HG03575 (cell line): Measurements from ENCODE around the gene C12orf54.
"Not testable (repeated sequence)": the region's sequence is repeated elsewhere in the genome, so short reads cannot be mapped to it uniquely, and the experiment has no call there.

Source experiments
- ATAC-seq: cut with Tn5 transposase; IDR thresholded peaks from one replicate; pipeline ENCODE4 v1.9.1; 2021; ENCODE audit not compliant: unreplicated experiment, insufficient number of reproducible peaks, low FRiP score; ENCODE audit errors: extremely low read depth

C12orf54 gene

DNA sequence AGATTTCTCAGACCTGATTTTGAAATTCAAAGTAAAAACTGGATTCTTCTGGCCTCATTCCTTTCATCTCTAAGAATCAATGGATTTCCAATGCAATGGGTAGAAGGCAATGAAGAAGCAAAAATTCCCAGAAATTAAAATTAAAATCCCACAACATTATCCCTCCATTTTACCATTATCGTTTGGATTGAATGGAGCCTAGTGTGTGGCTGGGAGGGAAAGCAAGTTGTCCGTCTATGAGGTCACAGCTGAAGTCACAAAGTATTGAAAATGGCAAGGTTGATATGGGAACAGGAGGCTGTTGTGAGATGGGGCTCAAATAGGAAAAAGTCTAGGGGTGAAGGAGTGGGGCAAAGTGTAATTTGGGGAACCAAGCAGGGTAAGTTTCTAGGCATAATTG, at the start of gene C12orf54:
TSS of gene C12orf54 (plus strand) at position 301 of the 400 bp plus-strand sequence. CDS start 799 bp downstream, outside the sequence.
- ATAC-seq: no peak

DNA sequence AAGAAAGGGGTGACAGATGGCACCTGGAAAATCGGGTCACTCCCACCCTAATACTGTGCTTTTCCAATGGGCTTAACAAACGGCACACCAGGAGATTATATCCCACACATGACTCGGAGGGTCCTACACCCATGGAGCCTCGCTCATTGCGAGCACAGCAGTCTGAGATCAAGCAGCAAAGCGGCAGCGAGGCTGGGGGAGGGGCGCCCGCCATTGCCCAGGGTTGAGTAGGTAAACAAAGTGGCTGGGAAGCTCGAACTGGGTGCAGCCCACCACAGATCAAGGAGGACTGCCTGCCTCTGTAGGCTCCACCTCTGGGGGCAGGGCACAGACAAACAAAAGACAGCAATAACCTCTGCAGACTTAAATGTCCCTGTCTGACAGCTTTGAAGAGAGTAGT, 48.3 kb upstream of the C12orf54 start:
- ATAC-seq: not testable (repeated sequence)

DNA sequence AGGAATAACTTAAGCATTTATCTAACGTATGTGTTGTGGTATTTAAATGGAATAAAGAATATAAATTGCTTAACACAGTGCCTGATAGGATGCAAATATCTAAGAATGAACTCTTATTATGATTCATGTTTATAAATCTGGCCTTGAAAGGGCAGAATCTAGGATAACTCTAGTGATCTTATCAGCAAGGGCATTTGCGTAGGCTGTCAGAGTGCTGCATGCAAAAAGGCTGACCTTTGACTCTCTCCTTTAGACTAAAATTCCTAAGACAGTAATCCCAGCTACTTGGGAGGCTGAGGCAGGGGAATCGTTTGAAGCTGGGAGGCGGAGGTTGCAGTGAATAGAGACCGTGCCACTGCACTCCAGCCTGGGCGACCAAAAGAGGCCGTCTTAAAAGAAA, 41.2 kb upstream of the C12orf54 start:
- no peak for ATAC-seq

DNA sequence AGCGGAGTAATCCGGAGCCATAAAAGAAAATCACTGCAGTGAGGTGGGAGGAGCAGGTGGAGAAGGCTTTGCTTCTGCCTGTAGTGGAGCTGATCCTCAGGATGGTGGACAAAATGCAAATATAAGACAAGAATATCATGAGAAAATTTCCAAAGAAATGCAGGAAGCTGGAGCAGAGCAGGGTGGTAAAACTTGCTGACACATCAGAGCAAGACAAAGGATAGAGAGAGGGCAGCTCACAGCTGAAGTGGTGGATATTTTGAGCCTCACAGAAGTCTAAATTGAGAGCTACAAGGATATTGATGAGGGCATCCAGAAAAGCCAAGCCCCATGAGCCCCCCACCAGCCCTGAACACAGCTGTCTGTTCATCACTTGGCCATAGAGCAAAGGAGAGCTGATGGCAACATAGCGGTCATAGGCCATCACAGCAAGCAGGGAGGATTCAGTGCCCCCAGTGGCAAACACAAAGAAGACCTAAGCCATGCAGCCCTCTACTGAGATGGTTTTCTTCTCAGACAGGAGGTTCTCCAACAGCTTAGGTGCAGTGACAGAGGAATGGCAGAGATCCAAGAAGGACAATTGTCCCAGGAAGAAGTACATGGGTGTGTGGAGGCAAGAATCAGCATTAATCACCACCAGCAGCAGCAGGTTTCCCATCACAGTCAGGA, 40.0 kb upstream of the C12orf54 start:
- ATAC-seq: no peak

DNA sequence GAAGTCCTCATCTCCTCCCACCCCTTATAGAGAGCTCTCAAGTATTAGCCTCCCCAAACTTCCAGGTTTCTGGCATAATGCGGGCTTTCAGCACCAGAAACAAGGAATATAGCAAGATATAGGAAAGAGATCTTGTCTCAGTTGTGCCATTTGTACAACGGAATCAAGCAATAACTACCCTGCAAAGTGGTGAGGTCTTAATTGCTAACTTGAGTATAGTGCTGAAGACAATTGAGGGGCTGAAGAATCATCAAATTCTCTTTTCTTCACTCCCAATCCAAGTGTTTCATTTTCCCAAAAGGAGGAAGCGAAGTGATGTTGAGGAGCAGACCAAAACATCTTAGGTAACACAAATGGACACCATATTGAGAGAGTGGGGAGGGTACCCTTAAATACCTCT, 36.8 kb upstream of the C12orf54 start:
- ATAC-seq: no peak

DNA sequence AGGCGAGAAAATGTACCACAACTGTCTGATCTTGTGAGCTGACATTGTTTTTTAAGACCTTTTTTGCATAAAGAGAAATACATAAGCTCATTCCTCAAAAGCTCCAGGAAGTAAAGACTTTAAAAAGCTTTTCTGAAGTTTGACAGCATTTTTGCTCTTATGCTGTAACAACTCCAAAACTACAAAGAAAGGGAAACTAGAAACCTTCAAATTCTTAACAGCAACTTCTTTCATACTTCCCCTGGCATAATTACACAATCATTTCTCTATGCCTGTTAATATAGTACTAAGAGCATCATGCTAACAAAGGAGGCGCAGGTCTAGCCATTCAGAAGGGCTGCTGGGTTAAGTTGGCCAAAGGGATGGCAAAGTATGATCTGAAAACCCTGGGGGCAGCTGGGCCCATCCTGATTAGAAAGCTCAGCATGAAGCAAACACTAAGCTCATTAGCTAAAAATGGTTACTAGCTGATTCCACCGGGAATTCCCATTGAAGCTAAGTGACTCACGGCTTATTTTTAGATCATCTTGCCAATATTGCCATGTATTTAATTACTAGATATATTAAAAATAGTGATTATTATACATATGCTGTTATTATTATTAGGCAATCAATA, 36.0 kb upstream of the C12orf54 start:
- ATAC-seq: no peak

DNA sequence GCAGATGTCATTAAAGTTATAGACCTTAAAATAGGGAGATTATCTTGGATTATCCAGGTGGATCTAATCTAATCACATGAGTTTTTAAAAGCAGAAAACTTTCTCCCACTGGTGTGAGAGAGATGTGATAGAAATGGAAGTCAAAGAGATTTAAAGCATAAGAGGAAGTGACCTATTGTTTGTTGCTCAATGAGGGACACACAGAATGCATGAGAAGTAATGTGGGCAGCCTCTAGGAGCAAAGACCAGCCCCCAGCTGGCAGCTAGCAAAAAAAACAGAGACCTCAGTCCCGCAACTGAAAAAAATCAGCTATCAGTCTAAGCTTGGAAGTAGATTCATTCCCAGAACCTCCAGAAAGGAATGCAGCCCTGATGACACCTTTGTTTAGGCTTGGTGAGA, 34.5 kb upstream of the C12orf54 start:
- no peak for ATAC-seq

DNA sequence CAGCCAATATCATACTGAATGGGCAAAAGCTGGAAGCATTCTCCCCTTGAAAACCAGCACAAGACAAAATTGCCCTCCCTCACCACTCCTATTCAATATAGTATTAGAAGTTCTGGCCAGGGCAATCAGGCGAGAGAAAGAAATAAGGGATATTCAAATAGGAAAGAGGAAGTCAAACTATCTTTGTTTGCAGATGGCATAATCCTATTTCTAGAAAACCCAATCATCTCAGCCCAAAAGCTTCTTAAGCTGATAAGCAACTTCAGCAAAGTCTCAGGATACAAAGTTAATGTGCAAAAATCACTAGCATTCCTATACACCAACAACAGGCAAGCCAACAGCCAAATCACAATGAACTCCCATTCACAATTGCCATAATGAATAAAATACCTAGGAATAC, 30.9 kb upstream of the C12orf54 start:
- ATAC-seq: no peak

DNA sequence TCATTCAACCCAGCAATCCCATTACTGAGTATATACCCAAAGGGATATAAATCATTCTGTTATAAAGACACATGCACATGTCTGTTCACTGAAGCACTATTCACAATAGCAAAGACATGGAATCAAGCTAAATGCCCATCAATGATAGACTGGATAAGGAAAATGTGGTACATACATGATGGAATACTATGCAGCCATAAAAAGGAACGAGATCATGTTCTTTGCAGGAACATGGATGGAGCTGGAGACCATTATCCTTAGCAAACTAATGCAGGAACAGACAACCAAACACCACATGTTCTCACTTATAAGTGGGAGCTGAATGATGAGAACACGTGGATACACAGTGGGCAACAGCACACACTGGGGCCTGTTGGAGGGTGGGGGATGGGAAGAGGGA, 29.3 kb upstream of the C12orf54 start:
- ATAC-seq: not testable (repeated sequence)

DNA sequence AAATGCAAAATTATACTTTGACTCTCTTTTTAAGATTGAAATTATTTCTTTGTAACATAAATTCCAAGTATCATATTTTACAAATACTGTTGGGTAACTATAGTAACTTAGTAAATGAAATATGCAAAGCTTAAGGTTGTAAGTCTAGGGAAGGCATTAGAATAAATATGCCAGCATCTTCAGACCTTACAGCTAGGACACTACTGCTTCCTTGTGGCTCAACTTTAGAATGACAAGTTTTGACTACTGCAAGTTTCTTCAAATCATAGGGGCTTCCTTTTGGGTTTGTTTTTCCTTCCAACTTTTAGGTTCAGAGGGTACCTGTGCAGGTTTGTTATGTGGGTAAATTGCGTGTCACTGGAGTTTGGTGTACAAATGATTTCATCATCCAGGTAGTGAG, 27.6 kb upstream of the C12orf54 start:
- ATAC-seq: no peak

DNA sequence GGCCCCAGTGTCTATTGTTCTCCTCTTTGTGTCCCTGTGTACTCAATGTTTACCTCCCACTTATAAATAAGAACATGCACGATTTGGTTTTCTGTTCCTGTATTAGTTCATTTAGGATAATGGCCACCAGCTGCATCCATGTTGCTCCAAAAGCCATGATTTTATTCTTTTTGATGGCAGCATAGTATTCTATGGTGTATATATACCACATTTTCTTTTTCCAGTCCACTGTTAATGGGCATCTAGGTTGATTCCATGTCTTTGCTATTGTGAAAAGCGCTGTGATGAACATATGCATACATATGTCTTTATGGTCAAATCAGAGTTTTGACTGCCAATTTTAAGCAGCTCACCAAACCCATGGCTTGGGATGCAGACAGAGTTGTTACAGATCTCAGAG, 27.2 kb upstream of the C12orf54 start:
- no peak for ATAC-seq

DNA sequence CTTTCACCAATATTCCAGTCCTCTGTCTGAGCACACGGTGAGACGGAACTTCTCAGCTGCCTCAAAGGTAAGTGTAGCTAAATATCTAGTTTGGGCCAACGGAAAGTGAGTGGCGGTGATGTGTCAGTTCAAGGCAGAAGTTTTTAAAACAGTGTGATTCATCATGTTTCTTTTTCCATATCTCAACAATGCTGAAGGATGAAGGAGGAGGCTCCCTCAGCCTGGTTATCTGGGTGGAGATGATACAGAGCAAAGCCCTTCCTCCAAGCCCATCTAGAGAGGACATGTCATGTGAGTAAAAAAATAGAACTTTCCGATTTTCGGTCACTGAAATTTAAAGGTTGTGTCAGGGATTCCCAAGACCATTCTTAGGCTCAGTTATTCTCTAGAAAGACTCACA, 23.0 kb upstream of the C12orf54 start:
- ATAC-seq: no peak

DNA sequence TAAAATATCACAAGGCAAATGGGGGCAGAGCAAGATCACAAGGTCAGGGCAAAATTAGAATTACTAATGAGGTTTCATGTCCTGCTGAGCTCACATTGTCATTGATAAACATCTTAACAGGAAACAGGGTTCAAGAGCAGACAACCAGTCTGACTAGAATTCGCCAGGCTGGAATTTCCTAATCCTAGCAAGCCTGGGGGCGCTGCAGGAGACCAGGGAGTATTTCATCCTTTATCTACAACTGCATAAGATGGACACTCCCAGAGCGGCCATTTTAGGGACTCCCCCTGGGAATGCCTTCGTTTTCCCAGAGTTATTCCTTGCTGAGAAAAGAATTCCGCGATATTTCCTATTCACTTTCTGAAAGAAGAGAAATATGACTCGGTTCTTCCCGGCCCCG, 13.3 kb upstream of the C12orf54 start:
- not testable (repeated sequence) for ATAC-seq

DNA sequence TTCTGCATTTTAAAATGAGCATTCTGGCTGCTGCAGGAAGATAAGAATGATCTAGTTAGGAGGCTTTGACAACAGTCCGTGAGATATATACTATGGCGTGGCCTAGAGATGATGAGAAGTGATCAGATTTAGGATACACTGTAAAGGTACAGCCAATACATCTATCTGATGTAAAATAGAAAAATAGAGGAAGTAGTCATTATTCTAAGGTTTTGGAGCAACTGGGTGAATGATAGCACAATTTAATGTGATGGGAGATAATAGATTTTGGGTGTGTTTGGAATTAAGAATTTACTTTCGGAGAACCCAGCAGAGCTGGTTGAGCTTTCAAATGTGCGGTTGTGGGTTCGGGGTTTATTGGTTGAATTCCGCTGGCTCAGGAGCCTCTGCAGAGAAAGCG, 10.0 kb upstream of the C12orf54 start, which contains the start of gene ANP32D:
TSS of gene ANP32D (plus strand) at position 301 of the 400 bp plus-strand sequence. CDS start 106 bp downstream, outside the sequence.
- no peak for ATAC-seq

DNA sequence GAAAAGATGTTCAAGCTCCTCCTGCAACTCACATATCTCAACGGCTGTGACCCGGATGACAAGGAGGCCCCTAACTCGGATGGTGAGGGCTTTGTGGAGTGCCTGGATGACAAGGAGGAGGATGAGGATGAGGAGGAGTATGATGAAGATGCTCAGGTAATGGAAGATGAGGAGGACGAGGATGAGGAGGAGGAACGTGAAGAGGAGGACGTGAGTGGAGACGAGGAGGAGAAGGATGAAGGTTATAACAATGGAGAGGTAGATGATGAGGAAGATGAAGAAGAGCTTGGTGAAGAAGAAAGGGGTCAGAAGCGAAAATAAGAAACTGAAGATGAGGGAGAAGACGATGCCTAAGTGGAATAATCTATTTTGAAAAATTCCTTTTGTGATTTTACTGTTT, 9.2 kb upstream of the C12orf54 start:
- ATAC-seq: no peak

DNA sequence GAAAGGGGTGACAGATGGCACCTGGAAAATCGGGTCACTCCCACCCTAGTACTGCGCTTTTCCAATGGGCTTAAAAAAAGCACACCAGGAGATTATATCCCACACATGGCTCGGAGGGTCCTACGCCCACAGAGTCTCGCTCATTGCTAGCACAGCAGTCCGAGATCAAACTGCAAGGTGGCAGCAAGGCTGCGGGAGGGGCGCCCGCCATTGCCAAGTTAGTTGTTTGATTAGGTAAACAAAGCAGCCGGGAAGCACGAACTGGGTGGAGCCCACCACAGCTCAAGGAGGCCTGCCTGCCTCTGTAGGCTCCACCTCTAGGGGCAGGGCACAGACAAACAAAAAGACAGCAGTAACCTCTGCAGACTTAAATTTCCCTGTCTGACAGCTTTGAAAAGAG, 7.8 kb upstream of the C12orf54 start:
- ATAC-seq: not testable (repeated sequence)

DNA sequence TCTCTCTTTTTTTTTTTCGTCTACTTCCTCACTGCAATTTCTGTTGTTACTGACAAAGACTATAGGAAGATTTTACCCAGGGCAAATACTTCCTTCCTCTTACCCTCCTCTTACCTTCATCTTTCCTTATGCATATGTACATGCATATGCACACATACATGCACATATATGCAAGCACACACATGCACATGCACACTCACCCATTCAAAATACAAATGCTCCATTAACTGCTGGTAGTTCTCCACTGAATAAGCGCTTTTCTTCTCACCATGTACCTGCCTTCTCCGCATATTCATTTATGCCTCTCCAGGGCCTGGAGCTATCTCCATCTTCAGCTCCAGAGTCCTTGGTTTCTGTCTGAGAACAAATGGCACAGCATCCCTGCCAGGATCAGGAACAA, 632 bp downstream of the C12orf54 start:
- ATAC-seq: no peak

DNA sequence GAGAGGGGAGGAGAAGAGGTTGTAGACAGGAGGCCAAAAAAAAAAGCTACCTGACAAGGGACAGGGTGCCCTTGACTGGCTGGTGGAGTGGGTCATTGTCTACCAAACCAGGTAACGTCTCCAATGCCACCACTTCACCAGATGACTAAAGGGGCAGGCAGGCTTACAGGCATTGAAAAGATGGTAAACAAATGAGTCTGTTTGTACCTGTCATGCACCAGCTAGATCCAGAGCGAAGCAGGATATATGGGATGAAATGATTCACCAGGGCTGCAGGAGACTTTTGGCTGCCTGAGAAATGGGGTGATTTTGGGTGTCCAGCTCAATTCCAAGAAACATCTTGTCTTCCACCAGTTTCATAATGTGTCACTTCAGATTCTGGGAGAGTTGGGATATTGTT, 4.0 kb downstream of the C12orf54 start:
- ATAC-seq: no peak

DNA sequence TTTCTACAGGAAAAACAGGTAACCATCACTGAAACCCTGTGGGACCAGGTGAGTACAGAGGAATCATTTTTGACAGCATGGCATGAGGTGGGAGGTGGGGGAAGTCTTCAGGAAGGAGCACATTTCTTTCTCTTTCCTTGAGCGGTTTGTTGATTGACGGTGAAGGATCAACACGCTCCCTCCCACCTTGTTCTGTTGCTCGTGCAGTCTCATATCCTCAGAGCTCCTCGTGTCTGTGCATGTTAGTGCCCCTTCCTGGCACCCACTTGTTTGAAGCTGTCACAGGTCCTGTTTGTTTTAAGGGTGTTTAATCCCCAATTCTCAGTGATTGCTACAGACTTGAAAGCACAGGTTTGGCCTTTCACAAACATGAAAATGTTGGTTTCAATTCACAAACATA, 4.4 kb downstream of the C12orf54 start:
- no peak for ATAC-seq

DNA sequence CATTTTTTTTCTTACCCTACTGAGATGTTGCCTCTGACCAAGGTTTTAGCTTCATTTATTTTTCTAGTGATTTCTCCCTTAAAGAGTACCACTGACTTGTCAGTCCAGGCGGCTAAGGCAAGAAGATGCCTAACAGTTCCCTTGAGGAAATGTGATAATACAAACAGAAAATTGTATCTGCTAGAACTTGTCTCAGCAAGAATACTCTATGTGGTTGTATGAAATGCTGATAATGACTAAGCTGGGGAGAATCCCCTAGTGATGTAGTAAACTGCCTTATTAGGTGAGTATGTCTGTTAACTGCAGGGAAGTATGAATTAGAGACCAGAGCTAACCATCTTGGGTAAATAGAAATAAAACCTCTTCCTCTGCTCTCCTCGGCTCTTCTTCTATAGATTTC, 6.7 kb downstream of the C12orf54 start:
- peak; percentile 89 for ATAC-seq

DNA sequence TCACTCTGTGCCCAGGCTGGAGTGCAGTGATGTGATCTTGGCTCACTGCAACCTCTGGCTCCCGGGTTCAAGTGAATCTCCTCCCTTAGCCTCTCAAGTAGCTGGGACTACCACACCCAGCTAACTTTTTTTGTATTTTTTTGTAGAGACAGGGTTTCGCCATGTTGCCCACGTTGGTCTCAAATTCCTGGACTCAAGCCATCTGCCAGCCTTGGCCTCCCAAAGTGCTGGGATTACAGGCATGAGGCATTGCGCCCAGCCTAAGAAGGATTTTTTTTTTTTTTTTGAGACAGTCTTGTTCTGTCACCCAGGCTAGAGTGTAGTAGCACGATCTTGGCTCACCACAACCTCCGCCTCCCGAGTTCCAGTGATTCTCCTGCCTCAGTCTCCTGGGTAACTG, 7.2 kb downstream of the C12orf54 start:
- not testable (repeated sequence) for ATAC-seq
